Measurements from ENCODE around the gene LRRC23. TPM values are rescaled to one million over a fixed set of nuclear protein-coding genes. Genes with fewer than 3 reads are reported as not detected.

The LRRC23 gene
- total RNA-seq, 2 experiments from 2014 or later: 3.2 to 4.7 TPM

GRCh38 chr12:6936636-6937480 is 32.2 kb downstream of the LRRC23 start:
- H3K4me3 ChIP-seq (ENCODE audit: low read length): peak overlapping the region; percentile 72
- peaks cover 24% of the 10 kb centered on the region for H3K36me3 ChIP-seq (ENCODE audit: insufficient read depth, low read length)
- Mint-ChIP-seq H3K4me1 (ENCODE audit: low read depth) (peaks cover 61% of the 10 kb centered on the region), H3K9me3 (no peaks in the 10 kb centered on the region), H3K27me3 (no peaks in the 10 kb centered on the region), H3K4me3 (peak overlapping the region; percentile 81), H3K27ac (peak overlapping the region; percentile 95), H3K36me3 (ENCODE audit: low read depth) (peaks cover 28% of the 10 kb centered on the region)
- DNase-seq (peak in 8 of 14 experiments; percentile 50 to 74 (median 60)), ATAC-seq (ENCODE audit: poor library complexity) (peak; percentile 29)
- peak overlapping the region; percentile 89 to 92 for H3K27ac ChIP-seq (ENCODE audit: low read depth in 1 of 2, low read length in 2 of 2)
- intact Hi-C loops (cut with DNase I, micrococcal nuclease): loop anchor here in 1 of 2 experiments (5.0 kb wide), 1 partner anchor 35 kb away; the partner anchor contains the start of genes EMG1 and PHB2
- no peak for TF ChIP-seq CTCF (IDR thresholded peaks at IDR 0.05)
- H3K9me3 ChIP-seq (ENCODE audit: control insufficient read depth in 1 of 2, insufficient read depth in 1 of 2, low read length in 2 of 2): no peaks in the 10 kb centered on the region
- ChIA-PET POLR2A (interaction anchor here (0.7 to 4.9 kb wide), 22 partner anchors 7 to 1034 kb away, joined by 3 to 89 read pairs (median 20); partner anchors contain the start of genes ATN1, C12orf57, C1RL and CDCA3), CTCF (interaction anchor here (0.9 to 4.1 kb wide), 23 partner anchors 9 to 247 kb away, joined by 3 to 33 read pairs (median 6); partner anchors contain the start of genes ATN1, COPS7A, ENO2 and LPCAT3)
- no peaks in the 10 kb centered on the region for H3K27me3 ChIP-seq (ENCODE audit: control insufficient read depth in 1 of 2, insufficient read depth in 2 of 2, low read length in 2 of 2)
- H3K4me1 ChIP-seq (ENCODE audit: insufficient read depth, low read length): peaks cover 48% of the 10 kb centered on the region

DNA sequence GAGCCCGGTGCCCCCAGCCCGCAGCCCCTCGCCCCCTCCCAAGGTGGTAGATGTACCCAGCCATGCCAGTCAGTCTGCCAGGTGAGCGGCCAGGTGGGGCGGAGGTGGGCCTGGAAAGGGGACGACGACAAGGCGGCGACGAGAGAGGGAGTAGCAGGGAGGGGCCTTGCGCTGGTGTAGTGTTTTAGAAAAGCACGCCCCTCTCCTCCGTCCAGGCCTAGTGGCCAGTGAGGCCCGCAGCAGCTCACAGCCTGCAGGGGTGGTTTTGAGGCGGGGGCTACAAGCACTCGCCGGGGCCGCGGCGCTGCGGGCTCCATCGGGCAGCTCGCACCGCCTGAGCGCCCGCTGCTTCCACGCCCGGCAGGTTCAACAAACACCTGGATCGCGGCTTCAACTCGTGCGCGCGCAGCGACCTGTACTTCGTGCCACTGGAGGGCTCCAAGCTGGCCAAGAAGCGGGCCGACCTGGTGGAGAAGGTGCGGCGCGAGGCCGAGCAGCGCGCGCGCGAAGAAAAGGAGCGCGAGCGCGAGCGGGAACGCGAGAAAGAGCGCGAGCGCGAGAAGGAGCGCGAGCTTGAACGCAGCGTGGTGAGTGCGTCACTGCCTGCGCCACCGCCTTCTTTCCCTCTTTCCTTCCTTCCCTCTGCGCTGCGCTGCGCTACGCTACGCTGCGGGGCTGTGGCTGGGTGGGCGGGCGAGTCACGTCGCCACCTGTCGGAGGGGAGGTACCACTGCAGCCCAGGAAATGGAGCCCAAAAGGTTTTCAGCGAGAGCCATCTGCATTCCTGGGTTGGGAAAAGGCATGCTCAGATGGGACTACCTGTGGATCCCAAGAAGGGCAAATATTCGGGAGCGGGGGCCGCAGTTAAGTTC is 33.1 kb downstream of the LRRC23 start:
- Mint-ChIP-seq H3K27ac (peak overlapping the region; percentile 95), H3K36me3 (ENCODE audit: low read depth) (peaks cover 28% of the 10 kb centered on the region), H3K9me3 (no peaks in the 10 kb centered on the region), H3K4me1 (ENCODE audit: low read depth) (peaks cover 61% of the 10 kb centered on the region), H3K27me3 (no peaks in the 10 kb centered on the region), H3K4me3 (peak overlapping the region; percentile 90)
- ATAC-seq (ENCODE audit: poor library complexity) (peak; percentile 91), DNase-seq (peak; percentile 86 to 99 (median 92))
- CTCF ChIA-PET: interaction anchor here (0.6 to 4.1 kb wide), 37 partner anchors 9 to 383 kb away, joined by 3 to 33 read pairs (median 5); partner anchors contain the start of genes ATN1, C1RL, CDCA3 and COPS7A
- Histone ChIP-seq H3K27me3 (ENCODE audit: control insufficient read depth in 1 of 2, insufficient read depth in 2 of 2, low read length in 2 of 2) (no peaks in the 10 kb centered on the region), H3K4me3 (ENCODE audit: low read length) (peak overlapping the region; percentile 72), H3K4me1 (ENCODE audit: insufficient read depth, low read length) (peaks cover 47% of the 10 kb centered on the region), H3K9me3 (ENCODE audit: control insufficient read depth in 1 of 2, insufficient read depth in 1 of 2, low read length in 2 of 2) (no peaks in the 10 kb centered on the region), H3K36me3 (ENCODE audit: insufficient read depth, low read length) (peaks cover 24% of the 10 kb centered on the region), H3K27ac (ENCODE audit: low read depth in 1 of 2, low read length in 2 of 2) (peak overlapping the region; percentile 89 to 92)
- intact Hi-C loops (cut with DNase I, micrococcal nuclease): loop anchor here in 1 of 2 experiments (5.0 kb wide), 1 partner anchor 35 kb away; the partner anchor contains the start of genes EMG1 and PHB2
- TF ChIP-seq CTCF (IDR thresholded peaks at IDR 0.05): peak; percentile 89
- POLR2A ChIA-PET: interaction anchor here (0.5 to 4.9 kb wide), 28 partner anchors 10 to 1033 kb away, joined by 3 to 89 read pairs (median 8); partner anchors contain the start of genes ATN1, C1RL, CDCA3 and COPS7A
